ENCODE measurements around the gene MRGPRE. TPM values are rescaled to one million over a fixed set of nuclear protein-coding genes. Genes with fewer than 3 reads are reported as not detected.
A peak's percentile ranks its signal among the peaks of the same experiment; 100 is the strongest.

MRGPRE gene
- total and polyA plus RNA-seq, 5 donors = 0.11 to 0.43 (median 0.33) TPM; not detected in 1

GRCh38 chr11:3183523-3183922 lies 48.7 kb downstream of the MRGPRE start:
- H3K4me3 ChIP-seq (ENCODE audit: low read length) = no peak overlapping the region
- ATAC-seq (peak in 1 of 2 donors; percentile 70), DNase-seq (peak in 2 of 3 donors; percentile 14 to 21)
- intact Hi-C loops (cut with DNase I) = no loop called here
- no peaks in the 10 kb centered on the region for H3K27me3 ChIP-seq (ENCODE audit: control insufficient read depth, insufficient read depth)
- WGBS = 88% methylated on average over 6 of the region's 6 CpGs
- H3K9me3 ChIP-seq (ENCODE audit: control insufficient read depth, low read length) = no peaks in the 10 kb centered on the region
- H3K27ac ChIP-seq (ENCODE audit: low read length) = no peak overlapping the region
- H3K4me1 ChIP-seq (ENCODE audit: control insufficient read depth, insufficient read depth, low read length) = no peaks in the 10 kb centered on the region

GRCh38 chr11:3182462-3182852 lies 49.8 kb downstream of the MRGPRE start:
- ATAC-seq (peak in 1 of 2 donors; percentile 31), DNase-seq (peak in 2 of 3 donors; percentile 7 to 19)
- 96% methylated on average over 4 of the region's 4 CpGs for WGBS
- Histone ChIP-seq H3K27me3 (ENCODE audit: control insufficient read depth, insufficient read depth) (no peaks in the 10 kb centered on the region), H3K9me3 (ENCODE audit: control insufficient read depth, low read length) (no peaks in the 10 kb centered on the region), H3K4me3 (ENCODE audit: low read length) (no peak overlapping the region), H3K4me1 (ENCODE audit: control insufficient read depth, insufficient read depth, low read length) (no peaks in the 10 kb centered on the region), H3K27ac (ENCODE audit: low read length) (no peak overlapping the region)
- intact Hi-C loops (cut with DNase I) = no loop called here

- Histone ChIP-seq H3K27ac (ENCODE audit: low read length) (no peak overlapping the region), H3K4me3 (ENCODE audit: low read length) (no peak overlapping the region), H3K4me1 (ENCODE audit: control insufficient read depth, insufficient read depth, low read length) (no peaks in the 10 kb centered on the region), H3K27me3 (ENCODE audit: control insufficient read depth, insufficient read depth) (no peaks in the 10 kb centered on the region), H3K9me3 (ENCODE audit: control insufficient read depth, low read length) (no peaks in the 10 kb centered on the region)
- peak in 1 of 2 donors; percentile 18 for ATAC-seq
- intact Hi-C loops (cut with DNase I) = no loop called here
- no peak for DNase-seq
- WGBS = 89% methylated on average over 12 of the region's 12 CpGs
Measured at GRCh38 chr11:3181725-3182461, 50.3 kb downstream of the MRGPRE start.

GRCh38 chr11:3180869-3181268 lies 51.3 kb downstream of the MRGPRE start:
- H3K9me3 ChIP-seq (ENCODE audit: control insufficient read depth, low read length) = no peaks in the 10 kb centered on the region
- no peak overlapping the region for H3K27ac ChIP-seq (ENCODE audit: low read length)
- no peaks in the 10 kb centered on the region for H3K4me1 ChIP-seq (ENCODE audit: control insufficient read depth, insufficient read depth, low read length)
- no peak overlapping the region for H3K4me3 ChIP-seq (ENCODE audit: low read length)
- H3K27me3 ChIP-seq (ENCODE audit: control insufficient read depth, insufficient read depth) = no peaks in the 10 kb centered on the region
- DNase-seq (peak in 1 of 3 donors; percentile 18), ATAC-seq (no peak)
- intact Hi-C loops (cut with DNase I) = no loop called here
- WGBS = 82% methylated on average over 5 of the region's 5 CpGs

- H3K9me3 ChIP-seq (ENCODE audit: control insufficient read depth, low read length) = no peaks in the 10 kb centered on the region
- DNase-seq = no peak
- H3K27me3 ChIP-seq (ENCODE audit: control insufficient read depth, insufficient read depth) = no peaks in the 10 kb centered on the region
- H3K27ac ChIP-seq (ENCODE audit: low read length) = no peak overlapping the region
- no peak for ATAC-seq
- 72% methylated on average over 2 of the region's 2 CpGs for WGBS
- no peak overlapping the region for H3K4me3 ChIP-seq (ENCODE audit: low read length)
- intact Hi-C loops (cut with DNase I) = loop anchor here in 1 of 4 donors (10.0 kb wide), 2 partner anchors 54 to 56 kb away; partner anchors contain the start of gene MRGPRE
- H3K4me1 ChIP-seq (ENCODE audit: control insufficient read depth, insufficient read depth, low read length) = no peaks in the 10 kb centered on the region
Measured at GRCh38 chr11:3178349-3178748, 53.9 kb downstream of the MRGPRE start.

GRCh38 chr11:3177931-3178330 lies 54.3 kb downstream of the MRGPRE start:
- Histone ChIP-seq H3K27me3 (ENCODE audit: control insufficient read depth, insufficient read depth) (no peaks in the 10 kb centered on the region), H3K4me1 (ENCODE audit: control insufficient read depth, insufficient read depth, low read length) (no peaks in the 10 kb centered on the region), H3K27ac (ENCODE audit: low read length) (no peak overlapping the region), H3K9me3 (ENCODE audit: control insufficient read depth, low read length) (no peaks in the 10 kb centered on the region), H3K4me3 (ENCODE audit: low read length) (no peak overlapping the region)
- WGBS = 80% methylated on average over 2 of the region's 2 CpGs
- ATAC-seq (no peak), DNase-seq (no peak)
- intact Hi-C loops (cut with DNase I) = loop anchor here in 1 of 4 donors (10.0 kb wide), 2 partner anchors 53 to 57 kb away; partner anchors contain the start of gene MRGPRE

Other genes starting within 250 kb of the MRGPRE start
- gene NAP1L4, start 240.1 kb downstream of the MRGPRE start, total RNA-seq = 100 to 1,000 TPM; 147 to 188 (median 159) TPM
- 132 TPM for gene NAP1L4, start 240.1 kb downstream of the MRGPRE start, polyA plus RNA-seq
- gene CARS1, start 175.0 kb downstream of the MRGPRE start, total RNA-seq = 10 to 100 TPM; 14.4 to 18.8 (median 16.5) TPM
- gene CARS1, start 175.0 kb downstream of the MRGPRE start, polyA plus RNA-seq = 10.8 TPM
- gene OSBPL5, start 67.1 kb downstream of the MRGPRE start, total RNA-seq = 10 to 100 TPM; 14.1 to 19.1 (median 15.4) TPM
- 10.3 TPM for gene OSBPL5, start 67.1 kb downstream of the MRGPRE start, polyA plus RNA-seq
- gene MRGPRG, start 13.6 kb downstream of the MRGPRE start, total RNA-seq = not detected
- gene MRGPRG, start 13.6 kb downstream of the MRGPRE start, polyA plus RNA-seq = not detected
- gene ZNF195, start 146.7 kb upstream of the MRGPRE start, total RNA-seq = 10 to 100 TPM; 10.5 to 13.9 (median 12.6) TPM
- gene ZNF195, start 146.7 kb upstream of the MRGPRE start, polyA plus RNA-seq = 6.9 TPM

All from right cardiac atrium (tissue), 5 donors.